ENCODE measurements around the gene MLANA.

The MLANA gene

GRCh38 chr9:5853617-5854016 lies 37.1 kb upstream of the MLANA start:
- DNase-seq (ENCODE audit: extremely low read depth, insufficient read length) = no peak
- Histone ChIP-seq H3K36me3 (ENCODE audit: control insufficient read depth, insufficient read depth, low read length) (no peaks in the 10 kb centered on the region), H3K27me3 (replicated peaks; ENCODE audit: control insufficient read depth, insufficient read depth, low read length) (no peaks in the 10 kb centered on the region), H3K4me3 (replicated peaks; ENCODE audit: low read depth, low read length) (no peak overlapping the region)
- TF ChIP-seq, protein P1, sequence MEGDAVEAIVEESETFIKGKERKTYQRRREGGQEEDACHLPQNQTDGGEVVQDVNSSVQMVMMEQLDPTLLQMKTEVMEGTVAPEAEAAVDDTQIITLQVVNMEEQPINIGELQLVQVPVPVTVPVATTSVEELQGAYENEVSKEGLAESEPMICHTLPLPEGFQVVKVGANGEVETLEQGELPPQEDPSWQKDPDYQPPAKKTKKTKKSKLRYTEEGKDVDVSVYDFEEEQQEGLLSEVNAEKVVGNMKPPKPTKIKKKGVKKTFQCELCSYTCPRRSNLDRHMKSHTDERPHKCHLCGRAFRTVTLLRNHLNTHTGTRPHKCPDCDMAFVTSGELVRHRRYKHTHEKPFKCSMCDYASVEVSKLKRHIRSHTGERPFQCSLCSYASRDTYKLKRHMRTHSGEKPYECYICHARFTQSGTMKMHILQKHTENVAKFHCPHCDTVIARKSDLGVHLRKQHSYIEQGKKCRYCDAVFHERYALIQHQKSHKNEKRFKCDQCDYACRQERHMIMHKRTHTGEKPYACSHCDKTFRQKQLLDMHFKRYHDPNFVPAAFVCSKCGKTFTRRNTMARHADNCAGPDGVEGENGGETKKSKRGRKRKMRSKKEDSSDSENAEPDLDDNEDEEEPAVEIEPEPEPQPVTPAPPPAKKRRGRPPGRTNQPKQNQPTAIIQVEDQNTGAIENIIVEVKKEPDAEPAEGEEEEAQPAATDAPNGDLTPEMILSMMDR (IDR thresholded peaks at IDR 0.05; ENCODE audit: insufficient read depth, low read length, poor library complexity, severe bottlenecking) = no peak

GRCh38 chr9:5854063-5854790 lies 36.5 kb upstream of the MLANA start:
- TF ChIP-seq, protein P1 (IDR thresholded peaks at IDR 0.05; ENCODE audit: insufficient read depth, low read length, poor library complexity, severe bottlenecking) = no peak
- Histone ChIP-seq H3K4me3 (replicated peaks; ENCODE audit: low read depth, low read length) (no peak overlapping the region), H3K36me3 (ENCODE audit: control insufficient read depth, insufficient read depth, low read length) (no peaks in the 10 kb centered on the region), H3K27me3 (replicated peaks; ENCODE audit: control insufficient read depth, insufficient read depth, low read length) (no peaks in the 10 kb centered on the region)
- no peak for DNase-seq (ENCODE audit: extremely low read depth, insufficient read length)

DNA sequence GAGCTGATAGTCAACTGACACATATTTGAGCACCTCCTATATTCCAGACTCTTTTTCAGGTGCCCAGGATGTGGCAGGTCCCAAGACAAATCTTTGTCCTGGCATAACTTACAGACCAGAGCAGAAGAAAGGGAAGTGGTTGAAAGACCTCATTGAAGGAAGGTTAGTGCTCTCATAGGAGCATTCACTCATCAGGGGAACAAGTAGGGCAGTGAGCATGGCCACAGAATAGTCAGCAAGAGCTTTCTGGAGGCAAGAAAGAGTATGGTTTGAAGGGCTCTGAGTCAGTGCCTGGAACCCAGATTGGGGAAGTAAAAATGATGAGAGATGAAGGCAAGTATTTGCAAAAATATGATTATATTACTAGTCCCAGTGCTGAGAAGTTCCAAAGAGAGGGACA lies 32.8 kb upstream of the MLANA start:
- Histone ChIP-seq H3K36me3 (ENCODE audit: control insufficient read depth, insufficient read depth, low read length) (no peaks in the 10 kb centered on the region), H3K4me3 (replicated peaks; ENCODE audit: low read depth, low read length) (no peak overlapping the region), H3K27me3 (replicated peaks; ENCODE audit: control insufficient read depth, insufficient read depth, low read length) (no peaks in the 10 kb centered on the region)
- TF ChIP-seq, protein P1 (IDR thresholded peaks at IDR 0.05; ENCODE audit: insufficient read depth, low read length, poor library complexity, severe bottlenecking) = no peak
- no peak for DNase-seq (ENCODE audit: extremely low read depth, insufficient read length)

- H3K36me3 ChIP-seq (ENCODE audit: control insufficient read depth, insufficient read depth, low read length) = no peaks in the 10 kb centered on the region
- H3K27me3 ChIP-seq (replicated peaks; ENCODE audit: control insufficient read depth, insufficient read depth, low read length) = no peaks in the 10 kb centered on the region
- TF ChIP-seq, protein P1 (IDR thresholded peaks at IDR 0.05; ENCODE audit: insufficient read depth, low read length, poor library complexity, severe bottlenecking) = no peak
- no peak for DNase-seq (ENCODE audit: extremely low read depth, insufficient read length)
- H3K4me3 ChIP-seq (replicated peaks; ENCODE audit: low read depth, low read length) = no peak overlapping the region
Observed at GRCh38 chr9:5858833-5859232, 31.9 kb upstream of the MLANA start.

DNA sequence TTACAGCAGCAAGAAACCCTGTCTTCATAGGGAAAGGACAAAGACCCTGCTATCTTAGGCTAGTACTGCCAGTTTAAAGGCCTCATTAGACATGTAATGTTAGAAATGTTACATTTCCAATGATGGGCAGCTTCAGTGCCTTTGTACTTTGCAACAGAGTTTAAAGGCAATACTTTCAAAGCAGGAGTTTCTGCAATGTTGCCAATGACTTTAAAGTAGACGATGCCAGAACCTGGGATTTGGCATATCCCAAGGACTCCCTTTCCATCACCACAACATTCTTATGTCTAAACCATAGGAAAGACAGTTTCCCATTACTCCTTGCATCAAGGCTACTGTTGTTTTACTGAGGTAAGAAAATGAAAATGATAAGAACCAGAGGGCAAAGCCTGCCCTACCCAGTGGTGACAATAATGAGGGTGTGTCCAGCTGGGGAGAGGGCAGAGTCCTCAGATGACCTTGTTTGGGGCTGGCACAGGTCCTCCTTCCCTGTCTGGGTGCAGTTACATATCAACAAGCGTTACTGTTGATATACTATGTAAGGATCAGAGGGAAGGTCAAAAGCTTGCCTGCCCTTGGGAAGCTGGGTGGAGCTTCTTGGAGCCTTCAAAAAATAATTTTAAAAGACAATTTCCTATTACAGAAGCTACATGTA lies 27.5 kb upstream of the MLANA start:
- Histone ChIP-seq H3K36me3 (ENCODE audit: control insufficient read depth, insufficient read depth, low read length) (no peaks in the 10 kb centered on the region), H3K27me3 (replicated peaks; ENCODE audit: control insufficient read depth, insufficient read depth, low read length) (no peaks in the 10 kb centered on the region), H3K4me3 (replicated peaks; ENCODE audit: low read depth, low read length) (no peak overlapping the region)
- TF ChIP-seq, protein P1 (IDR thresholded peaks at IDR 0.05; ENCODE audit: insufficient read depth, low read length, poor library complexity, severe bottlenecking) = no peak
- DNase-seq (ENCODE audit: extremely low read depth, insufficient read length) = no peak

Data from GM06990 (cell line).